ENCODE results near the gene CD40.

The CD40 gene

DNA sequence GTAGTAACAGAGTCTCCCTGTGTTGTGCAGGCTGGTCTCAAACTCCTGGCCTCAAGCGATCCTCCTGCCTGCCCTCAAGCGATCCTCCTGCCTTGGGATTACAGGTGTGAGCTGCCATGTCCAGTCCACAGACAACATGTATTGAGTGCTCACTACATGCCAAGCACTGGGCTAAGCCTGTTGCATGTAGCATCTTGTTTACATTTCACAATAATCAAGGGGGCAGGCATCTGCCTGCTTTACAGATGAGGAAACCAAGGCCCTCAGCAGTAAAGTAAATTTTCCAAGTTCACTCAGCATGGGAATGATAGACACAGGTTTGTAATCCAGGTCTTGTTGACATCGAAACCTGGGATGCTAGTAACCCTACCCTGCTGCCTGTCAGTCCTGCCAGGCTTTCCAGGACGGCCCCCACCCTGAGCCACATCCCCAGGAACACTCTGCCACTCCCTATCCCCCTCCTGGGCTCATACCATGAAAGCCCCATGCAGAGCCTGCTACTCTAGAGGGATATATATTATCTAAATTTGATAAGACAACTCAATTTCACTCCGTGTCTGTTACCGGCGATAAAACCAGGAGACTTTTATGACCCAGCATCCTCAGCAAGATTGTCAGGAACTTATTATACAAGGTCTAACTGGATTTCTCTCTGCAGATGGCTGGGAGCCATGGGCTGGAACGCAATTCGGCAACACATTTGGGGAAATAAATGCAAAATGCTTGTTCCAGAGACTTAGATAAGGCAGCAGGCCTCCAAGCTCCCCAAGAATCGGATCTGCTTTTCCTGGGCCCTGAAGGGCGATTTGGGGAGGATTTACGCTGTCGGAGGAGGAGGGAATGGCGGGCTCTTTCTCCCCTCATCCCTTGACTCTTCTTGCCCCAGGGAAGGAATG is 30.4 kb downstream of the CD40 start:
- DNase-seq (ENCODE audit: low read depth in 2 of 2), result no peak

GRCh38 chr20:46150943-46151342 is 32.8 kb downstream of the CD40 start:
- DNase-seq (ENCODE audit: low read depth in 2 of 2), result no peak

- no peak for DNase-seq (ENCODE audit: low read depth in 2 of 2)
Measured at GRCh38 chr20:46151936-46152335, 33.8 kb downstream of the CD40 start.

DNA sequence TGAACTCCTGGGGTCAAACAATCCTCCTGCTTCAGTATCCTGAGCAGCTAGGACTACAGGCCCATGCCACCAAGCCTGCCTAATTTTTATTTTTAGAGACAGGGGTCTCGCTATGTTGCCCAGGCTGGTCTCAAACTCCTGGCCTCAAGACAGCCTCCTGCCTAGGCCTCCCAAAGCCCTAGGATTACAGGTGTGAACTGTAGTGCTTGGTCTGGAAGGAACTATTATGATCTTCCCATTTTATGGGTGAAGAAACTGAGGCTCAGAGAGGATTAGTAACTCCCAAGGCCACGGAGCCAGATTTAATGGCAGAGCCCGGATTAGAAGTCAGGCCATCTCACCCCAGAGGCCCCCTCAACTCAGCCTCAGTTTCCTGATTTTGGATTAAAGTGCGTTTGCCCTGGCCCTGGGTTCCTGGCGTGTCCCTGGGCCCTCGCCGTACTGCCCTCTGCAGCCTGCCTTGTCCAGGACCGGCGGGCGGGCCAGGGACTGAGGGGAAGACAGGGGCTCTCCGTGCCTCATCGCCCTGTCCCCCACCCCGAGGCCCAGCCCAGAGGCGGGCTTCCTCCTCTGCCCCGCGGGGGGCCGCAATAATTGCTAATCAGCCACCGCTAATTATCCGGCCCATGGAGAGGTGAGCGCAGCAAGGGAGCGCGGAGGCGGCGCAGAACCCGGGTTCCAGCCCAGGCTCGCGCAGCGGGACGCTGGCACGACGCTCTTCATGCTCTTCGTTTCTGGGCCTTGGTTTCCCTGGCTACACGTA is 34.9 kb downstream of the CD40 start:
- DNase-seq (ENCODE audit: low read depth in 2 of 2), result no peak

- DNase-seq (ENCODE audit: low read depth in 2 of 2), result no peak
Measured at GRCh38 chr20:46154305-46154704, 36.2 kb downstream of the CD40 start.

DNA sequence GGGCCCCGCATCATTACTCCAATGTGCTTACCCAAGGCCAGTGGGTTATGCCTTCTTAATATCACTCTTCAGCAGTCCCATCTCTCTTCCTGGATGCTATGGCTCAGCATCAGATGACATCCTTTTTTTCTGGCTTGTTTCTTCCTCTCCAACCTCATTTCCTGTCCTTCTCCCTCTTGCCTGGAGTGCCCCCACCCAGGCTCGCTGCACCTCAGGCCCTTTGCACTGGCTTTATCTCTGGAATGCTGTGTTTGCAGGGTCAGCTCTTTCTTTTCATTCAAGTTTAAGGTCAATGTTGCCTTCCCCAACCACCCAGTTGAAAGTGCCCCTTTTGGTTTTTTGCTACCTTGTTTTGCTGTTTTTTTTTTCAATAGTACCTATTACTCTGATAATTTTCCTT is 36.7 kb downstream of the CD40 start:
- no peak for DNase-seq (ENCODE audit: low read depth in 2 of 2)

DNA sequence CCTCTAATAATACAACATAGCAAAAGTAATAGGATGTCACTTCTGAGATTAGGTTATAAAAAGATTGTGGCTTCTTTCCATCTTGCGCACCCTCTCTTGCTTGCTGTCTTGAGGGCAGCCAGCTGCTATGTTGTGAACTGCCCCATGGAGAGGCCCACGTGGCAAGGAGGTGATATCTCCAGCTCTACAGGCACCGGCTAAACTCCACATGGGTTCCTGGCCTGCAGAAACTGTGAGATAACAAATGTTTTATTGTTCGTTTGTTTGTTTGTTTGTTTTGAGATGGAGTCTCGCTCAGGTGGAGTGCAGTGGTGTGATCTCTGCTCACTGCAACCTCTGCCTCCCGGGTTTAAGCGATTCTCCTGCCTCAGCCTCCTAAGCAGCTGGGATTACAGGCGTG is 38.0 kb downstream of the CD40 start:
- DNase-seq (ENCODE audit: low read depth in 2 of 2), result no peak

GRCh38 chr20:46157076-46157592 is 39.0 kb downstream of the CD40 start:
- DNase-seq (ENCODE audit: low read depth in 2 of 2), result no peak

DNA sequence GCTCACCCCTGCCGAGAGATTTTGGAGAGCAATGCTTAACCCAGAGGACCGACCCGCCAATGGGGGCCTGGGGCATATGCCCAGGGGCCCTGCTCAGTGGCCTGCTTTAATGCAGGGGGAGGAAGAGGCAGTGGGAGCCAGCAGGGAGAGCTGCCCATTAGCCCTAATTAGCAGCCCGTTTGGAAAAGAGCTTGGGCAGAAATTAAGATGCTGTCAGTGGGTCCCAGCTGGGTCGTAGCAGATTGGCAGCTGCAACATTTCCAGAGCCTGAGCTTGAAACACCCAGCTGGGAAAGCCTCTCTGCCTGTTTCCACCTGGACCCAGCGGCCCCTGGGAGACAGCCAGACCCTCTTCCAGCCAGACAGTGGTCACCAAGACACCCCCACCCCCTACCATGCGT is 39.5 kb downstream of the CD40 start:
- no peak for DNase-seq (ENCODE audit: low read depth in 2 of 2)

GRCh38 chr20:46158476-46158987 is 40.4 kb downstream of the CD40 start:
- no peak for DNase-seq (ENCODE audit: low read depth in 2 of 2)

DNA sequence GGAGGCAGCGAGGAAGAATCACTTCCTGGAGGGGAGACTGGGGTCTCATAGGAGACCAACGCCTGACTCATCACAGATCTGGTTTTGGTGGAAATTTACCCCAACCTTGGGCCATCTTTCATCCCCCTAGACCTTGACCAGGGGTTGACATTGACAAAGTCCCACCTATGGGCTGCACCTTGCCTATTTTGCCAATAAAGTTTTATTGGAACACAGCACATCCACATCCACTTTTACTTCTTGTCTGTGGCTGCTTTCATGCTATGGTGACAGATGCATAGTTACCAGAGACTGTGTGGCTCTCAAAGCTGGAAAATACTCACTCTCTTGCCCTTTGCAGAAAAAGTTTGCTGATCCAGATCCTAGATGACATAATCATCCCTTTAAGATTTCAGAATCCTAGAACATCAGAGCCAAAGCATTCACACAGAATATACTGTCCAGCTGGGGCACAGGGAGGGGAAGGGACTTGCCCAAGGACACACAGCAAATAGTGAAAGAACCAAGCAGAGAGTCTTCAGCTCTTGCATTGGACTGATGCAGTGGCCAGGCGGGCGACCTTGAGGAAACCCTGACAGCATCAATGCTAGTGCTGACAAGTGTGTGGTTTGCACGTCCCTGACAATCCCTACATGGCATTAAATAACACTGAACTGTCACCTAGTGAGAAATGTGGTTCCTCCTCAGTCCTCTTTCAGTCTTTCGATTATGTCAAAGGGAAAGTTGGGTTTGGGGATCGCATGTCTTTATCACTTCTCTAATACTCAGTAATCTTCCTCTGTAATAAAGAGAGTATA is 41.2 kb downstream of the CD40 start:
- no peak for DNase-seq (ENCODE audit: low read depth in 2 of 2)

- DNase-seq (ENCODE audit: low read depth in 2 of 2), result no peak
Measured at GRCh38 chr20:46160661-46161060, 42.5 kb downstream of the CD40 start.

DNA sequence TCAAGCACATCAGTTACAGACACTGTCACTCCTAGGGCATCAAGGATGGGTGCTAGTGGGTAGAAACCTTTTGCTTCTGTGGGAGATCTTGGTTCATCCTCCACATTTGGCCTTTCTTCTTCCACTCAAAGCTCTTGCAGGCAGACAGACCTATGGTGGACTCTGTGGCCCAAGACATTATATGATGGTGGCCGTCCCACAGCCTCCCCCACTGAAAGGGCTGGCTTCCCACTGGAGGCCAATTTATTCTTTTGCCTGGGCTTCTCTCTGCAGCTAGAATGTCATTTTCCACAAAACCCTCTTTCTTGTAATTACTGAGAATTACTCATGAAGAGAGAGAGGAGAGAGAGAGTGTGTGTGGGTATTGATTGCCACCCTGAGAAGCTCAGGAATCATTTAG is 43.8 kb downstream of the CD40 start:
- no peak for DNase-seq (ENCODE audit: low read depth in 2 of 2)

DNA sequence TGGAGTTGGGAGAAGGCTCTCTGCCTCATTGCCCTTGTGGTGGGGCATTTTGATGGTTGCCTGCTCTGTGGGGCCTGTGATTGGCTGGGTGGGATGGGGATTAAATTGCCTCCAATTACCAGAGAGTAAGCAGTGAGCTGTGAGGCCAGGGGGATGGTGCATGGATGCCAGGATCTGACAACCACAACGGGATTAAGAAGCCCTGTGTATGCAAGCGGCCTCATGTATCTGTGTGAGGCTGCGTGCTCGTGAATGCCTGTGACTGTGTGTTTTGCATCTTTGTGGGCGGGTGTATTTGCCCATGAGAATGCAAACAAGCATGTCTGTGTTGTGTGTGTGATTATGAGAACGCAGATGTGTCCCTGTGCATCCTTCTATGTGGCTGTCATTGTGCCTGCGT is 46.1 kb downstream of the CD40 start:
- DNase-seq (ENCODE audit: low read depth in 2 of 2), result no peak

DNA sequence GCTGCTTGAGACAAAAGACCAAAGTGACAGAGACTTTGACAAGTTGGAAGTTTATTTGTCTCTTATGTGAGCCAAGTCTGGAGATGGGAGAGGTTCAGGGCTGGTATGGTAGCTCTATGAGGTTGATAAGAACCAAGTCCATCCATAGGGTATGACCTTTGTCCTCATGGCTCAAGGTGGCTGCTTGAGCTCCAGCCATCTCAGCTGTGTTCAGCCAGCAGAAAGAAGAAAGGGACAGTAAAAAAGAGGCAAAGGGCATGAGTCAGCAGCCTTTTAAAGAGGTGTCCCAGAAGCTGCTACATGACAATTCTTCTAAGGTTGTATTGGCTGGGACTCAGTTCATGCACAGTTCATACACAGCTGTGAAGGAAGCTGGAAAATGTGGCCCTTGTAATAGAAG is 49.0 kb downstream of the CD40 start:
- no peak for DNase-seq (ENCODE audit: low read depth in 2 of 2)

- DNase-seq (ENCODE audit: low read depth in 2 of 2), result no peak
Measured at GRCh38 chr20:46168438-46168837, 50.3 kb downstream of the CD40 start.

GRCh38 chr20:46169245-46170171 is 51.4 kb downstream of the CD40 start:
- no peak for DNase-seq (ENCODE audit: low read depth in 2 of 2)

DNA sequence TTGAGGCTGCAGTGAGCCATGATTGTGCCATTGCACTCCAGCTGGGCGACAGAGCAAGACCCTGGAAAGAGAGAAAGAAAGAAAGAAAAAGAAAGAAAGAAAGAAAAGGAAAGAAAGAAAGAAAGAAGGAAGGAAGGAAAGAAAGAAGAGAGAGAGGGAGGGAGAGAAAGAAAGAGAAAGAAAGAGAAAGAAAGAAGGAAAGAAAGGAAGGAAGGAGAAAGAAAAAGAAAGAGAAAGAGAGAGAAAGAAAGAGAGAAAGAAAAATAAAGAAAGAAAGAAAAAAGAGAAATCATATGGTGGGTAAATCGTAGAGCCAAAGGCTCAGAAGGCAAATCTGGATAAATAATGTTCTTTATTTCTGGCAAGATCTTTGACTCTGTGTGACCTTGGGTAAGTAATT is 53.4 kb downstream of the CD40 start:
- DNase-seq (ENCODE audit: low read depth in 2 of 2), result no peak

DNA sequence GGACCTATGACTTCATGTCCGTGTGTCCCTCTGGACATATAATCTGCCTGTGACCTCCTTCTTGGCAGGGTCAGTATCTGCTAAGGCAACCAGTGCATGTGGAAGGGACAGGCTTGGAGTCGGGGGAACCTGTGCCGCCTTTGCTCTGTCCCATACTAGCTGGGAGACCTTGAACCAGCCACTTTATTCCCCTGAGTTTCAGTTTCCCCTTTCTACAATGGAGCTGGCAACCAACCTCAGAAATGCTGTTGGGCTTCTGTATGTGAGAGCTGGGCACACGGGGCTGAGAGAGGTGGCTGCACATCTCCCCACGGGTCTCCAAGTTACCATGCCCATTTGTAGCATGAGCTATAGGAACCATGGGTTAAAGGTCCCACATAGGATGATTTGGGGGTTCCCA is 53.8 kb downstream of the CD40 start:
- no peak for DNase-seq (ENCODE audit: low read depth in 2 of 2)

GRCh38 chr20:46172455-46172854 is 54.3 kb downstream of the CD40 start:
- DNase-seq (ENCODE audit: low read depth in 2 of 2), result no peak
